H1 (cell line): ENCODE measurements around the gene TPPP. TPM values are rescaled to one million over a fixed set of nuclear protein-coding genes. Genes with fewer than 3 reads are reported as not detected.

Source experiments
- GABPA ChIP-seq: IDR thresholded peaks from 2 replicates; pipeline ENCODE4 v1.6.1; 2011; ENCODE audit warnings: mild to moderate bottlenecking, low read length, moderate library complexity, borderline replicate concordance; ENCODE audit not compliant: insufficient read depth
- polyA plus RNA-seq, 7 experiments: library from polyadenylated mRNA; depleted of rRNA in 3 of 7; stranded (reverse) in 5 of 7; unstranded in 2 of 7; fragments of >200 nt in 5 of 7; fragments of 200-250 nt in 2 of 7; gene quantifications; 1 replicate in 5 of 7; 2 replicates in 1 of 7; 4 replicates in 1 of 7; pipeline versions ENCODE4 v1.2.1 to v1.2.3, GENCODE V29; 2011 to 2013; ENCODE audit warnings: missing spikeins in 2 of 7, mixed read lengths in 2 of 7
- total RNA-seq: library from RNA; stranded (reverse); fragmentation: NEBNext Ultra II Directional; extraction: Animal tissue kit (Norgen Biotek cat#: 25700); gene quantifications from 2 replicates; pipeline ENCODE4 v1.2.1, GENCODE V29; 2021

TPPP gene
- total and polyA plus RNA-seq, 2 of the 8 experiments (the other 6 are each of a cell fraction or from before 2014, with no cell fraction given): 0.36 to 0.93 TPM

- no peak for TF ChIP-seq GABPA
Observed at GRCh38 chr5:660491-661030, 32.6 kb downstream of the TPPP start (continued).
